Measurements from ENCODE around the gene PCK2. TPM values are rescaled to one million over a fixed set of nuclear protein-coding genes. Genes with fewer than 3 reads are reported as not detected.

The PCK2 gene
- polyA plus RNA-seq, 1 donor: 177 TPM

DNA sequence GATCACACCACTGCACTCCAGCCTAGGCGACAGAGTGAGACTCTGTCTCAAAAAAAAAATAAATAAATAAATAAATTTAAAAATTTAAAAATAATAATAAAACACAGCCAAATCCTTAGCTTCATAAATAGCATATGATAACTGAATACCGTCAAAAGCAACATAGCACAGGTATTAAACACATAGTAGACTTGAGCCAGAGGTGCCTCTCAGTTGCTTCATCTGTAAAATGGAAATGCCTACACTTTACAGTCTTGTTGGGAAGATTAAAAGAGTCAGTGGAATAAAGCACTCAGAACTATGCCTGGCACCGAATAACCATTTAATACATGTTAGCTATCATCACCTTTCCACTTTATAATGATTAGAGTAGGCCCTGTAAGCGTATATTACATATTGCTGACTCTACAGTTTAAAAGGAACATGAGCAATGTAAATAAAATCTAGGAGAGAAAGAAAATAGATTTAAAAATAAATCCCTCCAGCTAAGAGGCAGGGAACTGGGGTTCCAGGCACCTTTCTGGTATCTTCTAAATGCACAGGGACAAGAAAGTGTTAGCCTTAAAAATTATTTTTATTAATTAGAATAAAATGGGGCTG is 12.7 kb downstream of the PCK2 start:
- H3K27me3 ChIP-seq (ENCODE audit: control insufficient read depth, insufficient read depth, low read length): no peaks in the 10 kb centered on the region
- WGBS (ENCODE audit: insufficient coverage, low lambda C conversion rate): no CpG with 5 or more reads among the region's 4 CpGs
- H3K36me3 ChIP-seq (ENCODE audit: control insufficient read depth, insufficient read depth, low read length): peaks cover 22% of the 10 kb centered on the region
- no peak overlapping the region for H3K27ac ChIP-seq (ENCODE audit: low read length)
- no peaks in the 10 kb centered on the region for H3K9me3 ChIP-seq (ENCODE audit: control insufficient read depth, low read depth, low read length)
- no peak for DNase-seq
- peaks cover 12% of the 10 kb centered on the region for H3K4me1 ChIP-seq (ENCODE audit: control insufficient read depth, insufficient read depth, low read length)
- H3K4me3 ChIP-seq (ENCODE audit: low read length): no peak overlapping the region

DNA sequence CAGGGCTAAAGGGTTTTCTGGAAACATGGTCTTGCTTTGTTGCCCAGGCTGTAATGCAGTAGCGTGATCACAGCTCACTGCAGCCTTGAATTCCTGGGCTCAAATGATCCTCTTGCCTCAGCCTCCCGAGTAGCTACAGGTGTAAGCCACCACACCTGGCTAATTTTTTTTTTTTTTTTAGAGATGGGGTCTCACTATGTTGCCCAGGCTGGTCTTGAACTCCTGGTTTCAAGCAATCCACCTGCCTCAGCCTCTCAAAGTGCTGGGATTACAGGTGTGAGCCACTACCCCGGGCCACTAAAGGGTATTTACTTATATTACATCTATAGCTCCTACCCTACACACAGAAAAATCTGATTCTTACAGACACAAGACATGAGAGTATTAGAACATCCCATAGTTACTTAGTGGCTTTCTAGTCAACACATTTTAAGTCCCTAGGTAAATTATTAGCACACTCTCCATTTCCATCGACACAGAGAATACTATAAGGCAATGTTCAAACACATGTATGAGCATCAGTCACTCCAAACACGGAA is 14.3 kb downstream of the PCK2 start:
- Histone ChIP-seq H3K27ac (ENCODE audit: low read length) (peak overlapping the region; percentile 27), H3K4me1 (ENCODE audit: control insufficient read depth, insufficient read depth, low read length) (peaks cover 14% of the 10 kb centered on the region), H3K4me3 (ENCODE audit: low read length) (no peak overlapping the region), H3K36me3 (ENCODE audit: control insufficient read depth, insufficient read depth, low read length) (peaks cover 11% of the 10 kb centered on the region), H3K27me3 (ENCODE audit: control insufficient read depth, insufficient read depth, low read length) (no peaks in the 10 kb centered on the region), H3K9me3 (ENCODE audit: control insufficient read depth, low read depth, low read length) (no peaks in the 10 kb centered on the region)
- WGBS (ENCODE audit: insufficient coverage, low lambda C conversion rate): 0% methylated on average over 1 of the region's 5 CpGs
- no peak for DNase-seq

DNA sequence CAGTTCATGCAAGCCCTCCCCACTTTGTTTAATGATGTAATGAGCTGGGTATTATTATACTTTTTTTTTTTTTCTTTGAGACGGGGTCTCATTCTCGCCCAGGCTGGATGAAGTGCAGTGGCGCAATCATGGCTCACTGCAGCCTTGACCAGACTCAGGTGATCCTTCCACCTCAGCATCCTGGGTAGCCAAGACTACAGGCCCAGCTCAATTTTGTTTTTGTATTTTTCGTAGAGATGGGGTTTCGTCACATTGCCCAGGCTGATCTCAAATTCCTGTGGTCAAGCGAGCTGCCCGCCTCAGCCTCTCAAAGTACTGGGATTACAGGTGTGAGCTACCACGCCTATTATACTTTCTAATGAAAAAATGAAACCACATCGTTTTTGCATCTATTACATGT is 15.9 kb downstream of the PCK2 start:
- Histone ChIP-seq H3K9me3 (ENCODE audit: control insufficient read depth, low read depth, low read length) (no peaks in the 10 kb centered on the region), H3K27me3 (ENCODE audit: control insufficient read depth, insufficient read depth, low read length) (no peaks in the 10 kb centered on the region), H3K4me1 (ENCODE audit: control insufficient read depth, insufficient read depth, low read length) (peaks cover 18% of the 10 kb centered on the region), H3K4me3 (ENCODE audit: low read length) (no peak overlapping the region), H3K27ac (ENCODE audit: low read length) (peak overlapping the region; percentile 4), H3K36me3 (ENCODE audit: control insufficient read depth, insufficient read depth, low read length) (no peaks in the 10 kb centered on the region)
- 70% methylated on average over 2 of the region's 9 CpGs for WGBS (ENCODE audit: insufficient coverage, low lambda C conversion rate)
- DNase-seq: no peak

DNA sequence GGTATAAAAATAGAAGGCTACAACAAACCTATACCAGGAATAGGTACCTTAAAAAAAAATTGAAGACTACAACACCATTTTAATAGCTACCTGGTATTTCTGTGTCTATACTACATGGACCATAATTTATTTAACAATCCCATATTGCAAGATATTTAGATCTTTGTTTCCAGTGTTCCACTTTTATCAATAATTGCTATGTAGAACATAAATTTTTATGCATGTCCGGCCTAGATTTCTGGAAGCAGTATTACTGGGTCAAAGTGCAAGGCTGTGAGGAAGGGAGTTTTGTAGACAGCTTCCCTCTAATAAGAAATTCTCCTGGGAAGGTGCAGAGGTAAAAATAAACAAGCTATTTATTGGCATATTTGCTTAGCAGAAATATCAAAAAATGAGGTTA is 16.4 kb downstream of the PCK2 start:
- H3K27ac ChIP-seq (ENCODE audit: low read length): peak overlapping the region; percentile 4
- no peak overlapping the region for H3K4me3 ChIP-seq (ENCODE audit: low read length)
- no peaks in the 10 kb centered on the region for H3K27me3 ChIP-seq (ENCODE audit: control insufficient read depth, insufficient read depth, low read length)
- WGBS (ENCODE audit: insufficient coverage, low lambda C conversion rate): no CpG with 5 or more reads among the region's 1 CpG
- H3K9me3 ChIP-seq (ENCODE audit: control insufficient read depth, low read depth, low read length): no peaks in the 10 kb centered on the region
- peaks cover 18% of the 10 kb centered on the region for H3K4me1 ChIP-seq (ENCODE audit: control insufficient read depth, insufficient read depth, low read length)
- no peaks in the 10 kb centered on the region for H3K36me3 ChIP-seq (ENCODE audit: control insufficient read depth, insufficient read depth, low read length)
- DNase-seq: peak in 1 of 2 donors; percentile 62

DNA sequence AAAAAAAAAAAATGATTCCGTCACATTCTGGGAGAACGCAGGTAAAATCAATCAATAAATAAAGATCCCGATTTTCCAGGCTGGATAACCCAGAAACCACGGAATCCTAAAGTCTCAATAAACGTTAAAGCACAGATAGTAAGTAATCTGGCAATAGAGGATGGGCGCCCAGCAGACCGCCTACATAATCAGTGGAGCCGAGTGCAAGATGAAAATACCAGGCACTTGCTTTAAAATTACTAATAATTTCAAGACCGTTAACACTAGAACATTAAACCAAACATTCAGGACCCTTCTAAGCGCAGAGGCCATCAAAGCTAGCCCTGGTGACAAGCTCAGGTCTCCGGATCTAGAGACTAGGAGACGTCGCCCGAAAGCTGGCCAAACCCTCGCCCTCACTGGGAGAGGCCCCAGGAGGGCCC is 19.3 kb downstream of the PCK2 start:
- Histone ChIP-seq H3K4me3 (ENCODE audit: low read length) (peak overlapping the region; percentile 67), H3K4me1 (ENCODE audit: control insufficient read depth, insufficient read depth, low read length) (peaks cover 18% of the 10 kb centered on the region), H3K27me3 (ENCODE audit: control insufficient read depth, insufficient read depth, low read length) (no peaks in the 10 kb centered on the region), H3K36me3 (ENCODE audit: control insufficient read depth, insufficient read depth, low read length) (peaks cover 15% of the 10 kb centered on the region), H3K27ac (ENCODE audit: low read length) (peak overlapping the region; percentile 96), H3K9me3 (ENCODE audit: control insufficient read depth, low read depth, low read length) (no peaks in the 10 kb centered on the region)
- 22% methylated on average over 3 of the region's 15 CpGs for WGBS (ENCODE audit: insufficient coverage, low lambda C conversion rate)
- no peak for DNase-seq

DNA sequence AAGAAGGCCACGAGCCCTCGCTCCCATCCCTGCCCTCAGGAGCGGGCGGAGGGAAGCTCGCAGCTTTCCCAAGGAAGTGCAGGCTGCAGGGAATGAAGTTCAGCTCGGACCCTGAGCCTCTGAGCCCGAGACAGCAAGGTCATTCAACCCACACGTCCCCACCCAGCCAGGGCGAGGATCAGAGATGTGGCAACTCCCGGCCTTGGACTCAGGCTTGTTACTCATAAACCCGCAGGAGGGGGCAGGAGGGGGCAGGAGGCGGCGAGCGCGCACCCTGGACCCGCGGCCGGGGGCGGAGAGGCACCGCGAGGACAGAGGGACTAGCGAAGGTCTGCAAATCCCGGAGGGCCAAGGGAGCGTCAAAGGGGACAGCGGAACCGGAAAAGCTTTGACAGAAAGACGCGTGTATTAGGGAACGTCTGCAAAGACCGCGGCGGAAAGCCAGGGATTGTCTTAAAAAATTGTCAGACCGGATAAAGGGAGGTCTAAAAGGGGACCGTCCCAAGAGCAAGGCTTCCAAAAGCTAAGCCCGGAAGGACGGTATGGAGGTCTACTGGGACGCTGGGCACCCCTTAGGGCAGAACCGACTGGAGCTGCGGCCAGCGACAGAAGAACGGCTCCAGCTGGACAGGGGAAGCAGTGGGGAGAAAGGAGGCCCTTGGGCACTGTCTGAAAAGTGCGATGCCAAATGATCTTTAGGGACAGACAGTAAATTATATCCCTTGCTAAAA is 19.9 kb downstream of the PCK2 start:
- Histone ChIP-seq H3K27ac (ENCODE audit: low read length) (peak overlapping the region; percentile 96), H3K4me1 (ENCODE audit: control insufficient read depth, insufficient read depth, low read length) (peaks cover 17% of the 10 kb centered on the region), H3K4me3 (ENCODE audit: low read length) (peak overlapping the region; percentile 67), H3K36me3 (ENCODE audit: control insufficient read depth, insufficient read depth, low read length) (peaks cover 21% of the 10 kb centered on the region), H3K9me3 (ENCODE audit: control insufficient read depth, low read depth, low read length) (no peaks in the 10 kb centered on the region), H3K27me3 (ENCODE audit: control insufficient read depth, insufficient read depth, low read length) (no peaks in the 10 kb centered on the region)
- 0% methylated on average over 1 of the region's 42 CpGs for WGBS (ENCODE audit: insufficient coverage, low lambda C conversion rate)
- DNase-seq: peak; percentile 97 to 99

DNA sequence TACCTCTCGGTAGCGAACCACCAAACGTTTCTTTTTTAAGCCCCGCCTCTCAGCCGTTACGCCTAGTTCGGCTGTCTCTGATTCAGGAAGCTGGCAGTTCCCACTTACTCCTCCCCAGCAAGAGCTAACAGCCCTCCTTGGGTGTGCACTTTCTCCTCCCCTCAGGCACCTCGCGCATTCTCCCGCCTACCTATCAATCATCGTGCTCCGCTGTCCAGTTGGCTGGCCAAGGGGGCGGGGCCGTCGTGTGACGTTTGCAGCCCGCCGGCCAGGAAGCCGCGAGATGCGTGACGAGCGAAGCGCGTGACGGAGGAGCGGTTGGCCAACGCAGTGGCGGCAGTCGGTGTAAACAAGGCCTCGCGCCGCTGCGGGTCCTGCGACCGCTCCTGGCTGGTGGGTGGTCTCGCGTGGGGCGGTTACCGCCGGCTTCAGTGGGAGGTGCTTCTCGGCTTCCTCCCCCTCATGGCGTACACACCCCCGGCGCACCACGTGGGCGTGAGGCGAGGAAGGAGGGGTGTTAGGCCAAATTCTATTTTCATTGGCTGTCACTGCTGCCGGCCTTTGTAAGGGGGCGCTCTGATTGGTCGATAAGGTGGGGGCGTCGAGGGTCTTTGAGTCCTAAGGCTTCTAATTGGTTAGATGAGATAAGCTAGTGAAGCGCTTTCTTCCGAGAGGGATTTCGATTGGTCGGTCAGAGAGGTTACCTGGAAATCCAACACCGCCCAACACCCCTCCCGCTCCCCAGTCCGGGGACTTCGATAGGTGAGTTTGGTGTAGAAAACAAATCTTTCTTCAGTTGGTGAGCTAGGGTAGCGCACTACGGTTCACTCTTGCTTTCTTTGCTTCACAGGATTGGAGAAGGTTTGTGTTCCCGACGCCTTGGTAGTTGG is 20.7 kb downstream of the PCK2 start, which contains the start of the genes DCAF11 and NRL:
TSS of gene DCAF11 (plus strand) at position 246 of the 890 bp plus-strand sequence. CDS start 818 bp downstream, outside the sequence.
TSS of gene NRL (minus strand) at position 418 of the 890 bp plus-strand sequence. CDS start 32,101 bp downstream, outside the sequence.
- Histone ChIP-seq H3K9me3 (ENCODE audit: control insufficient read depth, low read depth, low read length) (no peaks in the 10 kb centered on the region), H3K27ac (ENCODE audit: low read length) (peak within 1 kb of the TSS; percentile 96), H3K36me3 (ENCODE audit: control insufficient read depth, insufficient read depth, low read length) (peaks cover 29% of the 10 kb centered on the region), H3K4me3 (ENCODE audit: low read length) (peak within 1 kb of the TSS; percentile 67), H3K27me3 (ENCODE audit: control insufficient read depth, insufficient read depth, low read length) (no peaks in the 10 kb centered on the region), H3K4me1 (ENCODE audit: control insufficient read depth, insufficient read depth, low read length) (peaks cover 15% of the 10 kb centered on the region)
- no CpG with 5 or more reads among the region's 65 CpGs for WGBS (ENCODE audit: insufficient coverage, low lambda C conversion rate)
- DNase-seq: peak; percentile 100

DNA sequence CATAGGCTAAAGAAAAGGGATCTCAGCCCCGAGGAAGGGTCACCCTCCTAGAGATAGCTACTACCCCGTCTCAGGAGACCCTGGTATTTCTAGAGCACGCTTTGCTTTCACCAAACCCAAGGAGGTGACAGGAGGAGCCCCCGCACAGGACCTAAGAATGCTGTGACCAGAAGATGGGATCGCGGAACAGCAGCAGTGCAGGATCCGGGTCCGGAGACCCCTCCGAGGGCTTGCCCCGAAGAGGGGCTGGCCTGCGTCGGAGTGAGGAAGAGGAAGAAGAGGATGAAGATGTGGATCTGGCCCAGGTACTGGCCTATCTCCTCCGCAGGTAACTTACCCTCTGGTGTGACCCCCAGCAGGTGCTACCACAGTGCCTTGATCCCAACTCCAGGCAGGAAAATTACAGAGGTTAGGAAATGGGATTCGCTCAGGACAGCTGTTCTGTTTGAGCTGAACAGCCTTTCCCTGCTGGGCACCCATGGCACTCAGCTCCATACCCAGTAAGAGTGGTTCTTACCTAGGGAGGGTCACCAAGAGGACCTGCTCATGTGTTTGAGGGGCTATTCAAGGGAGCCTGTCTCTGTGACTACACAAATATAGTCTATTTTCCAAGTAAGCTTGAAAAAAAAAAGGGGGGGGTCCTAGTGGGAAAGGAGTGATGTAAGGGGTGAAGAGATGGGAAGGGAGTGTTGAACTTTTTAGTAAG is 21.5 kb downstream of the PCK2 start:
- Histone ChIP-seq H3K36me3 (ENCODE audit: control insufficient read depth, insufficient read depth, low read length) (peaks cover 34% of the 10 kb centered on the region), H3K4me3 (ENCODE audit: low read length) (peak overlapping the region; percentile 67), H3K27me3 (ENCODE audit: control insufficient read depth, insufficient read depth, low read length) (no peaks in the 10 kb centered on the region), H3K27ac (ENCODE audit: low read length) (peak overlapping the region; percentile 96), H3K9me3 (ENCODE audit: control insufficient read depth, low read depth, low read length) (no peaks in the 10 kb centered on the region), H3K4me1 (ENCODE audit: control insufficient read depth, insufficient read depth, low read length) (peaks cover 10% of the 10 kb centered on the region)
- WGBS (ENCODE audit: insufficient coverage, low lambda C conversion rate): no CpG with 5 or more reads among the region's 14 CpGs
- no peak for DNase-seq

DNA sequence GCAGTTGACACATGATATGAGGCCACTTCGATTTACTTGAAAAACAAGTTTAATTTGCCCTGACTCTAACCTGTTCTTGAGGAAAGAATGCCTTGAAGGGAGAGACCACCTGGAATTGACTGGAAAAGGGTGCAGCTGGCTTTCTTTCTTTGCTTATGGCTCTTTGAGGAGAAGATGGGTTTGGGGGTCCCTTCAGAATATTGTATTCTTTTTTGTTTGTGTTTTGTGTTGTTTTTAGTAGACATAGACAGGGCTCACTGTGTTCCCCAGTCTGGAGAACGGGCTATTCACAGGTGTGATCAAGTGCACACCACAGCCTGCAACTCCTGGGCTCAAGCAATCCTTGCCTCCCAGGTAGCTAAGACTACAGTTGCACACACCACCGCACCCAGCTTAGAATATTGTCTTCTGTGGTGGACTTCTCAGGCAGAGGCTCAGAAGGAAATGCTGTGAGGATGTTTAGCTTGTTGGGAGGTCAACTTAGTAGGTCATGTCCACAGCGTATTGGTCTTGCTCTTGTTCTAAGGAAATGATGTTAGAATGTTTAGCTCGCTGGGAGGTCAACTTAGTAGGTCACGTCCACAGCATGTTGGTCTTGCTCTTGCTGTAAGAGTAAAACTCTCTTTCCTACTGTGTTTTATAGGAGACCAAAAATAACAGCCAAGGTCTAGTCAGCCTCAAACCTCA is 22.2 kb downstream of the PCK2 start:
- peaks cover 6% of the 10 kb centered on the region for H3K4me1 ChIP-seq (ENCODE audit: control insufficient read depth, insufficient read depth, low read length)
- no peaks in the 10 kb centered on the region for H3K27me3 ChIP-seq (ENCODE audit: control insufficient read depth, insufficient read depth, low read length)
- peak overlapping the region; percentile 67 for H3K4me3 ChIP-seq (ENCODE audit: low read length)
- H3K9me3 ChIP-seq (ENCODE audit: control insufficient read depth, low read depth, low read length): no peaks in the 10 kb centered on the region
- no CpG with 5 or more reads among the region's 6 CpGs for WGBS (ENCODE audit: insufficient coverage, low lambda C conversion rate)
- peaks cover 41% of the 10 kb centered on the region for H3K36me3 ChIP-seq (ENCODE audit: control insufficient read depth, insufficient read depth, low read length)
- DNase-seq: peak in 1 of 2 donors; percentile 22
- no peak overlapping the region for H3K27ac ChIP-seq (ENCODE audit: low read length)
